Peyer's patch (tissue), 4 donors: ENCODE measurements around the gene AZU1. TPM values are rescaled to one million over a fixed set of nuclear protein-coding genes. Genes with fewer than 3 reads are reported as not detected.
"Not testable (repeated sequence)": the region's sequence is repeated elsewhere in the genome, so short reads cannot be mapped to it uniquely, and the experiment has no call there.

Experiments used
- DNase-seq, 3 donors: peaks; one replicate each; pipeline ENCODE4 v3.0.0-alpha.2; 2017 to 2019
- H3K27ac ChIP-seq, 4 donors: fragments of 200-600 bp; sonication (generic); one replicate each; pipeline ENCODE4 v1.5.1; 2016 to 2019
- H3K27me3 ChIP-seq, 2 donors: fragments of 200-600 bp; sonication (generic); one replicate each; pipeline ENCODE4 v1.5.1; 2019
- H3K36me3 ChIP-seq, 3 donors: fragments of 200-600 bp; sonication (generic); one replicate each; pipeline ENCODE4 v1.5.1; 2016 to 2019
- H3K4me1 ChIP-seq, 4 donors: fragments of 200-600 bp; sonication (generic); one replicate each; pipeline ENCODE4 v1.5.1; 2016 to 2019
- H3K4me3 ChIP-seq, 4 donors: fragments of 200-600 bp; sonication (generic); 1 replicate in 3 of 4; 2 replicates in 1 of 4; pipeline ENCODE4 v1.5.1; 2016 to 2019; ENCODE audit warnings: mild to moderate bottlenecking in 1 of 4
- H3K9me3 ChIP-seq, 4 donors: fragments of 200-600 bp; sonication (generic); one replicate each; pipeline ENCODE4 v1.5.1; 2016 to 2019; ENCODE audit warnings: mild to moderate bottlenecking in 1 of 4
- CTCF ChIP-seq, 6 experiments: fragments of 450-650 bp in 4 of 6; fragments of 200-600 bp in 2 of 6; sonication (generic) in 1 of 6; IDR thresholded peaks; one replicate each; pipeline ENCODE4 v1.5.1; 2017 to 2019; ENCODE audit warnings: antibody characterized with exemption in 6 of 6, mild to moderate bottlenecking in 3 of 6, moderate library complexity in 1 of 6
- POLR2A ChIP-seq, 2 donors: fragments of 450-650 bp; IDR thresholded peaks; one replicate each; pipeline ENCODE4 v1.5.1; 2017; ENCODE audit warnings: antibody characterized with exemption in 2 of 2, mild to moderate bottlenecking in 2 of 2, moderate library complexity in 2 of 2
- total RNA-seq, 4 donors: library from RNA; depleted of rRNA; stranded (reverse); fragments of >200 nt; gene quantifications; one replicate each; pipeline ENCODE4 v1.1.0, GENCODE V29; 2016

Gene AZU1
- total RNA-seq, 4 donors from 2014 or later, result not detected

GRCh38 chr19:852136-853013 is 24.7 kb downstream of the AZU1 start, which contains the start of gene ELANE:
ELANE (plus strand) TSS chr19:852303; CDS start chr19:852329, 26 bp downstream.
- no peaks in the 10 kb centered on the region for H3K9me3 ChIP-seq
- peak within 1 kb of the TSS; percentile 55 to 83 (median 68) for H3K27ac ChIP-seq
- peaks cover 0 to 8% of the 10 kb centered on the region in 2 donors for H3K27me3 ChIP-seq
- DNase-seq, result no peak
- no peak for TF ChIP-seq CTCF (IDR thresholded peaks at IDR 0.05)
- H3K36me3 ChIP-seq, result no peaks in the 10 kb centered on the region
- no peak within 1 kb of the TSS for H3K4me3 ChIP-seq
- H3K4me1 ChIP-seq, result no peaks in the 10 kb centered on the region

GRCh38 chr19:853014-853585 is 25.5 kb downstream of the AZU1 start:
- no peaks in the 10 kb centered on the region for H3K9me3 ChIP-seq
- TF ChIP-seq CTCF (IDR thresholded peaks at IDR 0.05) (no peak), POLR2A (IDR thresholded peaks at IDR 0.05) (no peak)
- peaks cover 0 to 8% of the 10 kb centered on the region in 2 donors for H3K27me3 ChIP-seq
- DNase-seq, result no peak
- H3K36me3 ChIP-seq, result no peaks in the 10 kb centered on the region
- no peak overlapping the region for H3K4me3 ChIP-seq
- H3K4me1 ChIP-seq, result no peaks in the 10 kb centered on the region
- H3K27ac ChIP-seq, result no peak overlapping the region

GRCh38 chr19:853614-854220 is 26.1 kb downstream of the AZU1 start:
- not testable (repeated sequence) for H3K27me3 ChIP-seq, DNase-seq, H3K9me3 ChIP-seq, H3K27ac ChIP-seq, H3K4me1 ChIP-seq, H3K36me3 ChIP-seq, H3K4me3 ChIP-seq

GRCh38 chr19:854549-854948 is 26.9 kb downstream of the AZU1 start:
- Histone ChIP-seq H3K36me3 (no peaks in the 10 kb centered on the region), H3K27me3 (peaks cover 0 to 8% of the 10 kb centered on the region in 2 donors), H3K4me1 (no peaks in the 10 kb centered on the region), H3K27ac (no peak overlapping the region), H3K9me3 (no peaks in the 10 kb centered on the region), H3K4me3 (no peak overlapping the region)
- no peak for DNase-seq
- TF ChIP-seq POLR2A (IDR thresholded peaks at IDR 0.05), result no peak
- no peak for TF ChIP-seq CTCF (IDR thresholded peaks at IDR 0.05)

GRCh38 chr19:855142-855541 is 27.5 kb downstream of the AZU1 start:
- Histone ChIP-seq H3K4me3 (no peak overlapping the region), H3K36me3 (no peaks in the 10 kb centered on the region), H3K27me3 (peaks cover 0 to 8% of the 10 kb centered on the region in 2 donors), H3K9me3 (no peaks in the 10 kb centered on the region), H3K27ac (no peak overlapping the region), H3K4me1 (peaks cover 0 to under 1% (median 0%) of the 10 kb centered on the region in 4 donors)
- DNase-seq, result no peak
- TF ChIP-seq CTCF (IDR thresholded peaks at IDR 0.05) (no peak), POLR2A (IDR thresholded peaks at IDR 0.05) (no peak)
